Parathyroid adenoma (tissue), 2 donors: ENCODE measurements around the gene SRD5A2.

Experiments used
- H2AFZ ChIP-seq: fragments of 300-600 bp; sonication (generic); one replicate; pipeline ENCODE4 v1.7.0; 2017; ENCODE audit warnings: antibody characterized with exemption, mild to moderate bottlenecking
- H3K27ac ChIP-seq: fragments of 300-600 bp; sonication (generic); one replicate; pipeline ENCODE4 v1.7.0; 2017
- H3K27me3 ChIP-seq: fragments of 300-600 bp; sonication (generic); one replicate; pipeline ENCODE4 v1.7.0; 2017; ENCODE audit warnings: low read length; ENCODE audit not compliant: control insufficient read depth, insufficient read depth
- H3K36me3 ChIP-seq: fragments of 300-600 bp; sonication (generic); one replicate; pipeline ENCODE4 v1.7.0; 2017; ENCODE audit warnings: low read length; ENCODE audit not compliant: control insufficient read depth, insufficient read depth
- H3K4me1 ChIP-seq: fragments of 300-600 bp; sonication (generic); one replicate; pipeline ENCODE4 v1.7.0; 2017; ENCODE audit warnings: control low read depth
- H3K4me2 ChIP-seq: fragments of 300-600 bp; sonication (generic); one replicate; pipeline ENCODE4 v1.7.0; 2017; ENCODE audit warnings: low read length
- H3K4me3 ChIP-seq: fragments of 300-600 bp; sonication (generic); one replicate; pipeline ENCODE4 v1.7.0; 2017; ENCODE audit warnings: low read depth, low read length
- H3K79me2 ChIP-seq: fragments of 300-600 bp; sonication (generic); one replicate; pipeline ENCODE4 v1.7.0; 2017; ENCODE audit warnings: control low read depth
- H3K9ac ChIP-seq: fragments of 300-600 bp; sonication (generic); one replicate; pipeline ENCODE4 v1.7.0; 2017; ENCODE audit warnings: mild to moderate bottlenecking
- H3K9me3 ChIP-seq: fragments of 300-600 bp; sonication (generic); one replicate; pipeline ENCODE4 v1.7.0; 2017; ENCODE audit warnings: low read length; ENCODE audit not compliant: control insufficient read depth
- CTCF ChIP-seq: fragments of 300-600 bp; sonication (generic); IDR thresholded peaks from one replicate; pipeline ENCODE4 v1.7.0; 2017; ENCODE audit warnings: antibody characterized with exemption, mild to moderate bottlenecking
- donor health status: primary hyperparathyroidism.

SRD5A2 gene

GRCh38 chr2:31523871-31524492 lies 56.8 kb downstream of the SRD5A2 start:
- H3K36me3 ChIP-seq: no peaks in the 10 kb centered on the region
- H3K4me2 ChIP-seq: no peak overlapping the region
- TF ChIP-seq CTCF: peak; percentile 35
- H3K9me3 ChIP-seq: no peaks in the 10 kb centered on the region
- H3K4me3 ChIP-seq: no peak overlapping the region
- no peak overlapping the region for H2AFZ ChIP-seq
- H3K27ac ChIP-seq: no peak overlapping the region
- H3K4me1 ChIP-seq: no peaks in the 10 kb centered on the region
- H3K9ac ChIP-seq: no peak overlapping the region
- no peaks in the 10 kb centered on the region for H3K79me2 ChIP-seq
- H3K27me3 ChIP-seq: no peaks in the 10 kb centered on the region

GRCh38 chr2:31522786-31523185 lies 58.0 kb downstream of the SRD5A2 start:
- no peak overlapping the region for H3K4me3 ChIP-seq
- H3K27me3 ChIP-seq: no peaks in the 10 kb centered on the region
- no peak overlapping the region for H2AFZ ChIP-seq
- H3K27ac ChIP-seq: no peak overlapping the region
- no peaks in the 10 kb centered on the region for H3K4me1 ChIP-seq
- H3K9me3 ChIP-seq: no peaks in the 10 kb centered on the region
- no peak for TF ChIP-seq CTCF
- no peak overlapping the region for H3K4me2 ChIP-seq
- H3K36me3 ChIP-seq: no peaks in the 10 kb centered on the region
- H3K9ac ChIP-seq: no peak overlapping the region
- no peaks in the 10 kb centered on the region for H3K79me2 ChIP-seq

- H3K9me3 ChIP-seq: no peaks in the 10 kb centered on the region
- H3K79me2 ChIP-seq: no peaks in the 10 kb centered on the region
- H3K27ac ChIP-seq: no peak overlapping the region
- no peaks in the 10 kb centered on the region for H3K4me1 ChIP-seq
- H3K4me2 ChIP-seq: no peak overlapping the region
- no peak for TF ChIP-seq CTCF
- H3K36me3 ChIP-seq: no peaks in the 10 kb centered on the region
- no peak overlapping the region for H3K4me3 ChIP-seq
- H3K27me3 ChIP-seq: no peaks in the 10 kb centered on the region
- no peak overlapping the region for H3K9ac ChIP-seq
- no peak overlapping the region for H2AFZ ChIP-seq
These were observed 63.1 kb downstream of the SRD5A2 start for GRCh38 chr2:31517442-31518203.

- Histone ChIP-seq H3K79me2 (no peaks in the 10 kb centered on the region), H3K9ac (no peak overlapping the region), H3K27ac (no peak overlapping the region), H3K4me3 (no peak overlapping the region), H2AFZ (no peak overlapping the region), H3K36me3 (no peaks in the 10 kb centered on the region), H3K9me3 (no peaks in the 10 kb centered on the region), H3K4me2 (no peak overlapping the region), H3K27me3 (no peaks in the 10 kb centered on the region), H3K4me1 (no peaks in the 10 kb centered on the region)
- no peak for TF ChIP-seq CTCF
These were observed 65.2 kb downstream of the SRD5A2 start for GRCh38 chr2:31515586-31515985.
